Neuronal stem cell (in vitro differentiated cells): ENCODE data around the gene PTPRT.

Experiments
- DNase-seq: peaks from one replicate; pipeline ENCODE4 v3.0.0-alpha.2; 2013; ENCODE audit warnings: low spot score
- H2AFZ ChIP-seq: one replicate; pipeline ENCODE4 v1.6.1; 2013; ENCODE audit warnings: mild to moderate bottlenecking, low read length, inconsistent platforms
- H2AK5ac ChIP-seq: 2 replicates; pipeline ENCODE4 v1.6.1; 2013; ENCODE audit warnings: low read depth, mild to moderate bottlenecking, inconsistent platforms, low read length, moderate library complexity, mixed read lengths
- H2BK120ac ChIP-seq: 2 replicates; pipeline ENCODE4 v1.6.1; 2013; ENCODE audit warnings: low read depth, mild to moderate bottlenecking, inconsistent platforms, low read length, moderate library complexity, mixed read lengths
- H2BK12ac ChIP-seq: one replicate; pipeline ENCODE4 v1.6.1; 2013; ENCODE audit warnings: low read length, inconsistent platforms
- H2BK15ac ChIP-seq: 2 replicates; pipeline ENCODE4 v1.6.1; 2013; ENCODE audit warnings: mild to moderate bottlenecking, low read length, inconsistent platforms, mixed read lengths
- H2BK5ac ChIP-seq: one replicate; pipeline ENCODE4 v1.6.1; 2013; ENCODE audit warnings: inconsistent platforms, mild to moderate bottlenecking, low read length, moderate library complexity
- H3K14ac ChIP-seq: one replicate; pipeline ENCODE4 v1.6.1; 2013; ENCODE audit warnings: low read length, inconsistent platforms
- H3K18ac ChIP-seq: 2 replicates; pipeline ENCODE4 v1.6.1; 2013; ENCODE audit warnings: low read length, inconsistent platforms
- H3K23ac ChIP-seq: 2 replicates; pipeline ENCODE4 v1.6.1; 2013; ENCODE audit warnings: low read depth, mild to moderate bottlenecking, mixed read lengths, low read length, inconsistent platforms; ENCODE audit not compliant: poor library complexity
- H3K27ac ChIP-seq: replicated peaks from 3 replicates; pipeline ENCODE4 v1.5.1; 2013; ENCODE audit warnings: low read length, inconsistent platforms
- H3K27me3 ChIP-seq, 3 experiments: 2 replicates each; pipeline ENCODE4 v1.6.1; 2013; ENCODE audit warnings: low read length in 3 of 3, mild to moderate bottlenecking in 2 of 3, inconsistent platforms in 1 of 3, low read depth in 1 of 3, mixed read lengths in 1 of 3, moderate library complexity in 1 of 3; ENCODE audit not compliant: control insufficient read depth in 3 of 3, insufficient read depth in 3 of 3
- H3K36me3 ChIP-seq, 2 donors: replicated peaks in 1 of 2; 2 replicates each; pipeline ENCODE4 v1.6.1; 2013; ENCODE audit warnings: low read length in 2 of 2; ENCODE audit not compliant: control insufficient read depth in 2 of 2, insufficient read depth in 2 of 2
- H3K4ac ChIP-seq: 2 replicates; pipeline ENCODE4 v1.6.1; 2013; ENCODE audit warnings: inconsistent platforms, mild to moderate bottlenecking, low read length, moderate library complexity
- H3K4me1 ChIP-seq, 2 donors: 1 replicate in 1 of 2; 2 replicates in 1 of 2; pipeline ENCODE4 v1.6.1; 2013; ENCODE audit warnings: low read length in 2 of 2, low read depth in 1 of 2; ENCODE audit not compliant: control insufficient read depth in 2 of 2, insufficient read depth in 1 of 2
- H3K4me2 ChIP-seq: one replicate; pipeline ENCODE4 v1.6.1; 2013; ENCODE audit warnings: mild to moderate bottlenecking, low read length, inconsistent platforms; ENCODE audit not compliant: insufficient read depth, poor library complexity, severe bottlenecking
- H3K4me3 ChIP-seq, 2 donors: 2 replicates each; pipeline ENCODE4 v1.5.1; 2013; ENCODE audit warnings: low read length in 2 of 2, mild to moderate bottlenecking in 2 of 2, inconsistent platforms in 1 of 2, moderate library complexity in 1 of 2
- H3K79me1 ChIP-seq: one replicate; pipeline ENCODE4 v1.6.1; 2013; ENCODE audit warnings: low read depth, mild to moderate bottlenecking, inconsistent platforms, low read length, moderate library complexity
- H3K9ac ChIP-seq: one replicate; pipeline ENCODE4 v1.6.1; 2013; ENCODE audit warnings: mild to moderate bottlenecking, low read depth, low read length, inconsistent platforms; ENCODE audit not compliant: poor library complexity
- H3K9me3 ChIP-seq, 2 donors: replicated peaks in 1 of 2; 2 replicates each; pipeline versions ENCODE3 to v1.6.1; 2013; ENCODE audit warnings: low read length in 2 of 2, mild to moderate bottlenecking in 2 of 2, inconsistent platforms in 1 of 2, low read depth in 1 of 2, mixed read lengths in 1 of 2, moderate library complexity in 1 of 2; ENCODE audit not compliant: control insufficient read depth in 2 of 2, insufficient read depth in 1 of 2
- H4K8ac ChIP-seq: one replicate; pipeline ENCODE4 v1.6.1; 2013; ENCODE audit warnings: low read depth, mild to moderate bottlenecking, inconsistent platforms, low read length, moderate library complexity
- H4K91ac ChIP-seq: one replicate; pipeline ENCODE4 v1.6.1; 2013; ENCODE audit warnings: low read length, low read depth, mild to moderate bottlenecking, inconsistent platforms; ENCODE audit not compliant: poor library complexity
- WGBS, 2 donors: extraction: QIAGEN DNeasy Blood & Tissue Kit; methylation state at CpG; one replicate each; pipeline ENCODE4 v1.1.7; 2013; ENCODE audit warnings: missing lambda C conversion rate in 2 of 2, mixed read lengths in 1 of 2; ENCODE audit not compliant: insufficient read length in 2 of 2, insufficient replicate concordance in 1 of 2; ENCODE audit errors: extremely low coverage in 2 of 2; 5-methylcytosine and 5-hydroxymethylcytosine counted together

Gene PTPRT

DNA sequence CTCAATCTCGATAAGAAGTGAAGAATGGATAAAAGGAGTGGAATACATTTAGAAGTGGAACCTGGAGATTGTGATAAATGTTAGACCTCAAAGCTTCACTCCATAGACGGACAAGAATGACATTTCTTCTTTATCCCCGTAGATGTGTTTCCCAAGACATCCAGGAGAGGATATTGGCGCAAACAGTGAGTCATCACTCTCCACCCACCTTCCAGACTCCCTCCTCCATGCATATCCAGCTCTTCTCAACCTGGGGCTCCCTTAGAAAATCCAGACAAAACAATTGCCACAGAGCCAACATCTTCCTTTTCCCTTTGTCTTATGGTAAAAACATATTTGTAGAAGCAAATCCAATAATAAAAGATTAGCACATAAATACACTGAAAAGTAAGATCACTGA is 586.1 kb downstream of the PTPRT start:
- Histone ChIP-seq H2BK5ac (no peak overlapping the region), H3K18ac (no peak overlapping the region), H2AFZ (no peak overlapping the region), H3K27ac (no peak overlapping the region), H3K4me3 (no peak overlapping the region), H3K9ac (no peak overlapping the region), H3K27me3 (no peaks in the 10 kb centered on the region), H3K4ac (no peak overlapping the region), H3K79me1 (no peaks in the 10 kb centered on the region), H4K91ac (no peak overlapping the region), H2BK12ac (no peak overlapping the region), H3K4me2 (no peak overlapping the region), H2BK120ac (no peak overlapping the region), H3K14ac (no peak overlapping the region), H4K8ac (no peak overlapping the region), H2BK15ac (no peak overlapping the region), H3K36me3 (no peaks in the 10 kb centered on the region), H3K23ac (no peak overlapping the region), H3K4me1 (peaks cover 0 to 5% of the 10 kb centered on the region in 2 donors), H2AK5ac (no peak overlapping the region), H3K9me3 (no peaks in the 10 kb centered on the region)
- WGBS, 2 donors: no CpG with 5 or more reads among the region's 4 CpGs
- DNase-seq: no peak

DNA sequence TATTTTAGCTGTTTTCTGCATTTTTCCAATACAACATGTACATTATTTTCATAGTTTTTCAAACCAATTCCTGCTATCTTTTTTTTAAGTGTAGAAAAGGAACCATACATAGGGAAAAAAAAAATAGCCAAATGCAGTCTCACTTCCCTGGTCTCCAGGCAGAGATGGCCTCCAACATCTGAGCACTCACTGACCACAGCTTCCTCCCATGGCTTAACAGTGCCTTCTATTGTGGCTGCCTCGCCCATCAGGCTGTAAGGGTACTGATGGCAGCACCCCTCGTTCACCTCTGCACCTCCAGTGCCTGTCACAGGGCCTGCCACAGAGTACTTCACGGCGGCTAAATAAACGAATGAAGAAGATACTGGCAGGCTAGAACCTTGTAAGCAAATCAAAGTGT is 591.1 kb downstream of the PTPRT start:
- Histone ChIP-seq H3K27ac (no peak overlapping the region), H2AK5ac (no peak overlapping the region), H3K4ac (no peak overlapping the region), H4K8ac (no peak overlapping the region), H3K27me3 (no peaks in the 10 kb centered on the region), H3K14ac (no peak overlapping the region), H2BK12ac (no peak overlapping the region), H4K91ac (no peak overlapping the region), H3K4me3 (no peak overlapping the region), H2BK15ac (no peak overlapping the region), H3K4me2 (no peak overlapping the region), H2AFZ (no peak overlapping the region), H3K9ac (no peak overlapping the region), H3K9me3 (no peaks in the 10 kb centered on the region), H3K18ac (no peak overlapping the region), H3K23ac (no peak overlapping the region), H2BK5ac (no peak overlapping the region), H3K79me1 (no peaks in the 10 kb centered on the region), H2BK120ac (no peak overlapping the region), H3K4me1 (no peaks in the 10 kb centered on the region), H3K36me3 (no peaks in the 10 kb centered on the region)
- DNase-seq: no peak
- no CpG with 5 or more reads among the region's 5 CpGs for WGBS, 2 donors

DNA sequence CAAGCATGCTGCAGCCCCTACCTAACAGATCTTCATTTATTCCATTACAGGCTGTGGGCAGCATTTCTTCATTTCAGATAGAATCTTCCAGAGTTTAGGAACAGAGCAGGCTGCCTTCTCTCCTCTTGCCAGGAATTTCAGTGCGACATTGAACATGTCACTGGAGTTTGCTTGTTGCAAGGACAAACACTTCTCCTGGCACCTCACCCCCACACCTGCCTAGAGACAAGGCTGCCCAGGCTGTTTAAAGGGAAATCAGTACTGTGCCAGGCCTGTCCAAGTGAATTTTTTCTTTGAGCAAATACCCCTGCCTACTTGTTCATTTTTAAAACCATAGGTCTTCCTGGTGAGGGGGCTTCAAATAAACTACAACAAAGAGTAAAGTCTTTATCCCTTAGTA is 594.1 kb downstream of the PTPRT start:
- Histone ChIP-seq H4K8ac (no peak overlapping the region), H3K14ac (no peak overlapping the region), H2BK15ac (no peak overlapping the region), H4K91ac (no peak overlapping the region), H3K27ac (no peak overlapping the region), H3K27me3 (no peaks in the 10 kb centered on the region), H3K9me3 (no peaks in the 10 kb centered on the region), H3K4me3 (no peak overlapping the region), H3K9ac (no peak overlapping the region), H2BK5ac (no peak overlapping the region), H3K4ac (no peak overlapping the region), H3K79me1 (no peaks in the 10 kb centered on the region), H3K4me1 (no peaks in the 10 kb centered on the region), H3K4me2 (no peak overlapping the region), H2BK120ac (no peak overlapping the region), H3K18ac (no peak overlapping the region), H2BK12ac (no peak overlapping the region), H2AK5ac (no peak overlapping the region), H3K36me3 (no peaks in the 10 kb centered on the region), H3K23ac (no peak overlapping the region), H2AFZ (no peak overlapping the region)
- no peak for DNase-seq
- WGBS, 2 donors: no CpG with 5 or more reads among the region's 1 CpG

DNA sequence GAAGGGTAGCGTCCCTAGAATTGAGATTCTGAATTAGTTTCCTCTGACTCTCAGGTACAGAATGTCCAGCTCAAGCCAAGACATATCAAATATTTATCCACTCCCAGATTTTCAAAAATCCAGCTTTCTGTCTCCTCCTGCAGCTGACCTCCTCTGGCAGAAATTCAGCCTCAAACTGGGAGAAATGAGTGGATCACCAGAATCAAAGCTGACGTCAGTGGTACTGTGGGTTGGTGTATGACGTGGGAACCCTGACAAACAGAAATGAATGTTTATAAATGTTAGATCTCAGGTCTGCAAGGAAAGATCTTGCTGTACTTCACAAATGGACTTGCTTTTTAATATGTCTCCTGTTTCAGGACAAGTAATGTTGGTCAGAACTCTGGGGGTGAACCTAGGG is 595.0 kb downstream of the PTPRT start:
- H3K36me3 ChIP-seq: no peaks in the 10 kb centered on the region
- no peak overlapping the region for H3K4ac ChIP-seq
- H4K91ac ChIP-seq: no peak overlapping the region
- no peak overlapping the region for H3K9ac ChIP-seq
- no peaks in the 10 kb centered on the region for H3K4me1 ChIP-seq
- no peak overlapping the region for H4K8ac ChIP-seq
- no peak overlapping the region for H3K18ac ChIP-seq
- no peaks in the 10 kb centered on the region for H3K79me1 ChIP-seq
- H2AFZ ChIP-seq: no peak overlapping the region
- H3K4me2 ChIP-seq: no peak overlapping the region
- H3K9me3 ChIP-seq: no peaks in the 10 kb centered on the region
- no peak overlapping the region for H2BK12ac ChIP-seq
- no CpG with 5 or more reads among the region's 3 CpGs for WGBS, 2 donors
- no peak overlapping the region for H2BK5ac ChIP-seq
- DNase-seq: no peak
- no peak overlapping the region for H2BK120ac ChIP-seq
- no peaks in the 10 kb centered on the region for H3K27me3 ChIP-seq
- no peak overlapping the region for H2AK5ac ChIP-seq
- no peak overlapping the region for H2BK15ac ChIP-seq
- H3K27ac ChIP-seq: no peak overlapping the region
- H3K4me3 ChIP-seq: no peak overlapping the region
- H3K23ac ChIP-seq: no peak overlapping the region
- no peak overlapping the region for H3K14ac ChIP-seq
